PC-9 (cell line): ENCODE measurements around the gene PNPLA3.

Experiments used
- EZH2 ChIP-seq: fragments of 200-600 bp; sonication (generic); IDR thresholded peaks from 2 replicates; pipeline ENCODE4 v1.8.0; 2017; ENCODE audit warnings: antibody characterized with exemption, low read depth
- TF ChIP-seq, protein P1 (sequence below): fragments of 200-600 bp; sonication (generic); conservative IDR thresholded peaks from 2 replicates; pipeline ENCODE4 v1.6.1; 2017; ENCODE audit warnings: mixed run types, antibody characterized with exemption, mild to moderate bottlenecking, moderate library complexity

- TF ChIP-seq EZH2 = no peak
- TF ChIP-seq, protein P1, sequence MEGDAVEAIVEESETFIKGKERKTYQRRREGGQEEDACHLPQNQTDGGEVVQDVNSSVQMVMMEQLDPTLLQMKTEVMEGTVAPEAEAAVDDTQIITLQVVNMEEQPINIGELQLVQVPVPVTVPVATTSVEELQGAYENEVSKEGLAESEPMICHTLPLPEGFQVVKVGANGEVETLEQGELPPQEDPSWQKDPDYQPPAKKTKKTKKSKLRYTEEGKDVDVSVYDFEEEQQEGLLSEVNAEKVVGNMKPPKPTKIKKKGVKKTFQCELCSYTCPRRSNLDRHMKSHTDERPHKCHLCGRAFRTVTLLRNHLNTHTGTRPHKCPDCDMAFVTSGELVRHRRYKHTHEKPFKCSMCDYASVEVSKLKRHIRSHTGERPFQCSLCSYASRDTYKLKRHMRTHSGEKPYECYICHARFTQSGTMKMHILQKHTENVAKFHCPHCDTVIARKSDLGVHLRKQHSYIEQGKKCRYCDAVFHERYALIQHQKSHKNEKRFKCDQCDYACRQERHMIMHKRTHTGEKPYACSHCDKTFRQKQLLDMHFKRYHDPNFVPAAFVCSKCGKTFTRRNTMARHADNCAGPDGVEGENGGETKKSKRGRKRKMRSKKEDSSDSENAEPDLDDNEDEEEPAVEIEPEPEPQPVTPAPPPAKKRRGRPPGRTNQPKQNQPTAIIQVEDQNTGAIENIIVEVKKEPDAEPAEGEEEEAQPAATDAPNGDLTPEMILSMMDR = no peak
Measured at GRCh38 chr22:43975041-43975440, 51.4 kb downstream of the PNPLA3 start.
